Measurements from ENCODE around the gene COL6A2. TPM values are rescaled to one million over a fixed set of nuclear protein-coding genes. Genes with fewer than 3 reads are reported as not detected.
"Not testable (repeated sequence)": the region's sequence is repeated elsewhere in the genome, so short reads cannot be mapped to it uniquely, and the experiment has no call there.

Gene COL6A2
- total RNA-seq, 1 experiment from 2014 or later = 421 TPM

- DNase-seq (ENCODE audit: low read depth) = no peak
These were observed 27.3 kb downstream of the COL6A2 start for GRCh38 chr21:46124926-46125845.

- no peak for DNase-seq (ENCODE audit: low read depth)
These were observed 28.0 kb downstream of the COL6A2 start for GRCh38 chr21:46125846-46126301.

DNA sequence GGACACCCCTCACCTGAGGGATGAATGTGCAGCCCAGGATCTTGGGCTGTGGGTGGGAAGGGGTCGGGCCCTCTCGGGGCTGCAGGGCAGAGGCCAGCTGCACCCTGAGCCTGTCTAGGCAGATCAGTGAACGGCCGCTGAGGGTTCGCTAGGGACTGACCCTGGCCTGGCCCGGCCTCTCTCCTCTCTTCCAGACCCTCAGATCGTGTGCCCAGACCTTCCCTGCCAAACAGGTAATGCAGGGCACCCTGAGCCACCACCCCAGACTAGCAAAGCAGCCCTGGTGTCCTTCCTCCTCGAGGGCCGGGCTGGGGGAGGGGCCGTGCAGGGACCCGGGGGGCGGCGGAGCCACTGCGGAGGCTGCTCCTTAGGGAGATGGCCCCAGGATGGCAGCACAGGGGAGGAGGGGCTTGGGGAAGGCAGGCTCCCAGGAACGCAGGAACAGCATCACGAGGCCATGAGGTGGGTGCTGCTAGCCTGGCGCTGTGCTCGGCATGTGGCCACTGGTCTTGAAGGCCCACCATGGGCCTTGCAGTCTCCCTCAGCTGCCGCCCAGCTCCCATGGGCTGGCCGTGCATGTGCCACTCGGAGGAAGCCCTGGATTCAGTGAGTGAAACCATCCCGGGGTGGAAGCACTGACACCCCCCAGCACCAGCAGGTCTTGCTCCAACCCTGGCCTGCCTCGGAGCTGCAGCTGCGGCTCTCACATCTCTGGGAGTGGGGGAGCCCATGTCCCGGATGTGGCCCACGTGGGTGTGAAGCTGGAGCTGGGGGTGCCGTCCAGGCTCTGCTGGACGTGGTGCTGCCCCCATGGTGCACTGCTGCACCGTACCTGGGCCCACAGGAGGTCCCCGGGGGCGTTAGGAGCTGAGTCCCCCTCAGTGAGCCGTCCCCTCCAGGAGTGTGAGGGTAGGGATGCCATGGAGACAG, 28.7 kb downstream of the COL6A2 start:
- DNase-seq (ENCODE audit: low read depth) = no peak

GRCh38 chr21:46127239-46128105, 29.6 kb downstream of the COL6A2 start:
- DNase-seq (ENCODE audit: low read depth) = no peak

- no peak for DNase-seq (ENCODE audit: low read depth)
These were observed 30.4 kb downstream of the COL6A2 start for GRCh38 chr21:46128106-46128932.

GRCh38 chr21:46128933-46129571, 31.1 kb downstream of the COL6A2 start:
- no peak for DNase-seq (ENCODE audit: low read depth)

- DNase-seq (ENCODE audit: low read depth) = no peak
These were observed 32.1 kb downstream of the COL6A2 start for GRCh38 chr21:46129846-46130651.

- no peak for DNase-seq (ENCODE audit: low read depth)
These were observed 33.1 kb downstream of the COL6A2 start for GRCh38 chr21:46130831-46131587.

GRCh38 chr21:46131588-46131837, 33.6 kb downstream of the COL6A2 start:
- no peak for DNase-seq (ENCODE audit: low read depth)

- DNase-seq (ENCODE audit: low read depth) = no peak
These were observed 34.1 kb downstream of the COL6A2 start for GRCh38 chr21:46131838-46132651.

GRCh38 chr21:46135782-46136395, 38.0 kb downstream of the COL6A2 start:
- DNase-seq (ENCODE audit: low read depth) = no peak

GRCh38 chr21:46136739-46137349, 38.9 kb downstream of the COL6A2 start:
- DNase-seq (ENCODE audit: low read depth) = no peak

DNA sequence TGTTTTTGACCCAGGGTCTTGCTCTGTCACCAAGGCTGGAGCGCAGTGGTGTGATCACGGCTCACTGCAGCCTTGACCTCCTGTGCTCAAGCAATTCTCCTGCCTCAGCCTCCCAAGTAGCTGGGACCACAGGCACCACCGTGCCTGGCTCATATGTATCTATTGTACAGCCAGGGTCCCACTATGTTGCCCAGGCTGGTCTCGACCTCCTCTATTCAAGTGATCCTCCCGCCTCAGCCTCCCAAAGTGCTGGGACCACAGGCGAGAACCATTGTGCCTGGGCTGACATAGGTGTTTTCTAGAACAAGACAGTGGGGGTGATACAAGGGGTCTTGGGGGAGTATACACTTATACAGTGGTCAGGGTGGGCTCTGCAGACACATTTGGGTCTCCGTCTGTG, 40.0 kb downstream of the COL6A2 start:
- DNase-seq (ENCODE audit: low read depth) = no peak

DNA sequence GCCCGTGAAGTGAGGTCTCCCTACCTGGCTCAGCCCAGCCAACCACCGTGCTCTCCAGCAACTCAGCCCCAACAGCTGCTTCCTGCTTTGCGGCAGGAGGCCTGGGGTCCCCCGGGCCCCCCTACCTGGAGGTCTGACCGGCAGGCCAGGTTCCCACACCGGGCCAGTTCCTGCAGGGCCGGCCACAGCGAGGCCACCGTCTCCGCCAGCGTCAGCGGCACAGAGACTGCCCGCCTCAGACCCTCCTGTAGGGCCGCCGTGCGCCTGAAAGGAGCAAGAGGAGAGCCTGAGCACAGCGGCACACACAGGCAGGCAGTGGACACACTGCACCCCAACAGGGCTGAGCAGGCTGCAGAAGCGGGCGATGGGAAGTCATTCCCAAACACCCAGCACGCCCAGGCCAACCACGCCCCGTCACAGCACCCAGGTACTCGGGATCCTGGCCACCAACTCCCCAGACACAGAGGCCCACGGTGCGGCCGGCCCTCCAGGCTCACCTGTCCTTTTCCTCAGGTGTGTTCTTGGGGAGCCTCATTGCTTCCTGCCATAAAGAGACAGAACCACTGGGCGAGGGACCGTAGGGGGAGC, 40.6 kb downstream of the COL6A2 start:
- DNase-seq (ENCODE audit: low read depth) = no peak

DNA sequence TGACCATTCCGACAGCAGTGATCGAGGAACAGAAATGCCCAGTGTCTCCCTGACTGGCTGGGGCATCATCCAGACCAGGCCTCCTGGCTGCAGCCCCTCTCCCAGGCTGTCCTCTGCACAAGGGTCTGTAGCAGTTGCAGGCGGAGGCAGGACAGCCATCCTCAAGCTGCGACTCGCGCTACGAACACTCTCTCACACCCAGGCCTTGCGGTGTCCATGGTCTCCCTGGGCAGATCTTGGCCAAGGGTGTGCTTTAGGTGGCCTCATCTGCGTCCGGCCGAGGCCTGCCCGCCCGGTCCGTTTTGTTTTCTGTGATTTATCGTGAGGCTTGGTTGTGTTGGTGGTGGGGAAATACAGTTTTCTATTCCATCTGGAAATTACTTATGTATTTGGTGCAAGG, 41.8 kb downstream of the COL6A2 start:
- DNase-seq (ENCODE audit: low read depth) = no peak

DNA sequence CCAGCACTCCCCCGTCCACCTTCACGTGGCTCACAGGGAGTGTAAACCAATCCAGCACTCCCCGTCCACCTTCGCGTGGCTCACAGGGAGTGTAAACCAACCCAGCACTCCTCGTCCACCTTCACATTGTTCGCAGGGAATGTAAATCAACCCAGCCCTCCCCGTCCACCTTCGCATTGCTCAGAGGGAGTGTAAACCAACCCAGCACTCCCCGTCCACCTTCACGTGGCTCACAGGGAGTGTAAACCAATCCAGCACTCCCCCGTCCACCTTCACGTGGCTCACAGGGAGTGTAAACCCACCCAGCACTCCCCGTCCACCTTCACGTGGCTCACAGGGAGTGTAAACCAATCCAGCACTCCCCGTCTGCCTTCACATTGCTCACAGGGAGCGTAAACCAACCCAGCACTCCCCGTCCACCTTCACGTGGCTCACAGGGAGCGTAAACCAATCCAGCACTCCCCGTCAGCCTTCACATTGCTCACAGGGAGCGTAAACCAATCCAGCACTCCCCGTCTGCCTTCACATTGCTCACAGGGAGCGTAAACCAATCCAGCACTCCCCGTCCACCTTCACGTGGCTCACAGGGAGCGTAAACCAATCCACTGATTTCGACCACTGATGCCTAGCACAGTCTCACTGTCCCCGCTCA, 42.6 kb downstream of the COL6A2 start:
- DNase-seq (ENCODE audit: low read depth) = not testable (repeated sequence)
